ENCODE data around the gene SLC16A7.

SLC16A7 gene

GRCh38 chr12:59624732-59625460 is 29.1 kb downstream of the SLC16A7 start:
- no peak for DNase-seq (ENCODE audit: low read depth in 1 of 2, low spot score in 1 of 2)

GRCh38 chr12:59626382-59626781 is 30.6 kb downstream of the SLC16A7 start:
- DNase-seq (ENCODE audit: low read depth in 1 of 2, low spot score in 1 of 2): no peak

- DNase-seq (ENCODE audit: low read depth in 1 of 2, low spot score in 1 of 2): no peak
Observed at GRCh38 chr12:59627582-59627981, 31.8 kb downstream of the SLC16A7 start.

- no peak for DNase-seq (ENCODE audit: low read depth in 1 of 2, low spot score in 1 of 2)
Observed at GRCh38 chr12:59629890-59630289, 34.1 kb downstream of the SLC16A7 start.

- DNase-seq (ENCODE audit: low read depth in 1 of 2, low spot score in 1 of 2): no peak
Observed at GRCh38 chr12:59632408-59632807, 36.6 kb downstream of the SLC16A7 start.

- no peak for DNase-seq (ENCODE audit: low read depth in 1 of 2, low spot score in 1 of 2)
Observed at GRCh38 chr12:59634254-59634653, 38.4 kb downstream of the SLC16A7 start.

- no peak for DNase-seq (ENCODE audit: low read depth in 1 of 2, low spot score in 1 of 2)
Observed at GRCh38 chr12:59636945-59637691, 41.3 kb downstream of the SLC16A7 start.

- DNase-seq (ENCODE audit: low read depth in 1 of 2, low spot score in 1 of 2): no peak
Observed at GRCh38 chr12:59637692-59638070, 41.9 kb downstream of the SLC16A7 start.

- DNase-seq (ENCODE audit: low read depth in 1 of 2, low spot score in 1 of 2): no peak
Observed at GRCh38 chr12:59643550-59643949, 47.7 kb downstream of the SLC16A7 start.

- DNase-seq (ENCODE audit: low read depth in 1 of 2, low spot score in 1 of 2): no peak
Observed at GRCh38 chr12:59645242-59645641, 49.4 kb downstream of the SLC16A7 start.

- no peak for DNase-seq (ENCODE audit: low read depth in 1 of 2, low spot score in 1 of 2)
Observed at GRCh38 chr12:59646636-59647035, 50.8 kb downstream of the SLC16A7 start.

- DNase-seq (ENCODE audit: low read depth in 1 of 2, low spot score in 1 of 2): no peak
Observed at GRCh38 chr12:59649203-59649602, 53.4 kb downstream of the SLC16A7 start.

GRCh38 chr12:59650588-59651228 is 54.9 kb downstream of the SLC16A7 start:
- DNase-seq (ENCODE audit: low read depth in 1 of 2, low spot score in 1 of 2): no peak

GRCh38 chr12:59651229-59651920 is 55.5 kb downstream of the SLC16A7 start:
- DNase-seq (ENCODE audit: low read depth in 1 of 2, low spot score in 1 of 2): no peak

- no peak for DNase-seq (ENCODE audit: low read depth in 1 of 2, low spot score in 1 of 2)
Observed at GRCh38 chr12:59652130-59652529, 56.3 kb downstream of the SLC16A7 start.

GRCh38 chr12:59654061-59654460 is 58.2 kb downstream of the SLC16A7 start:
- DNase-seq (ENCODE audit: low read depth in 1 of 2, low spot score in 1 of 2): no peak

GRCh38 chr12:59657266-59657665 is 61.4 kb downstream of the SLC16A7 start:
- DNase-seq (ENCODE audit: low read depth in 1 of 2, low spot score in 1 of 2): no peak

GRCh38 chr12:59657711-59658110 is 61.9 kb downstream of the SLC16A7 start:
- DNase-seq (ENCODE audit: low read depth in 1 of 2, low spot score in 1 of 2): no peak

GRCh38 chr12:59660148-59660547 is 64.3 kb downstream of the SLC16A7 start:
- no peak for DNase-seq (ENCODE audit: low read depth in 1 of 2, low spot score in 1 of 2)

- DNase-seq (ENCODE audit: low read depth in 1 of 2, low spot score in 1 of 2): no peak
Observed at GRCh38 chr12:59660921-59661597, 65.2 kb downstream of the SLC16A7 start.

GRCh38 chr12:59664495-59664894 is 68.7 kb downstream of the SLC16A7 start:
- DNase-seq (ENCODE audit: low read depth in 1 of 2, low spot score in 1 of 2): no peak

Measured in activated T-helper 1 cell treated with anti-CD3 and anti-CD28 coated beads, Interleukin-2, amount 50 U/mL, for 16 hours (primary cell).